Tibial nerve (tissue), 4 donors: ENCODE measurements around the gene DUS3L. TPM values are rescaled to one million over a fixed set of nuclear protein-coding genes. Genes with fewer than 3 reads are reported as not detected.
A peak's percentile ranks its signal among the peaks of the same experiment; 100 is the strongest.

ENCODE experiments used
- DNase-seq, 2 donors: peaks; one replicate each; pipeline ENCODE4 v3.0.0-alpha.2; 2019; ENCODE audit warnings: low spot score in 2 of 2
- H3K27ac ChIP-seq, 4 donors: fragments of 200-600 bp; sonication (generic) in 3 of 4; one replicate each; pipeline ENCODE4 v1.5.1; 2017 to 2019; ENCODE audit warnings: mild to moderate bottlenecking in 1 of 4
- H3K27me3 ChIP-seq, 2 donors: fragments of 200-600 bp; sonication (generic) in 1 of 2; one replicate each; pipeline versions ENCODE4 v1.5.1 to v1.6.0; 2017 to 2019
- H3K36me3 ChIP-seq, 3 donors: fragments of 200-600 bp; sonication (generic); one replicate each; pipeline ENCODE4 v1.5.1; 2018 to 2019
- H3K4me1 ChIP-seq, 4 donors: fragments of 200-600 bp; sonication (generic) in 3 of 4; one replicate each; pipeline ENCODE4 v1.5.1; 2017 to 2019
- H3K4me3 ChIP-seq, 4 donors: fragments of 200-600 bp; sonication (generic) in 3 of 4; one replicate each; pipeline ENCODE4 v1.5.1; 2017 to 2019; ENCODE audit warnings: mild to moderate bottlenecking in 1 of 4, moderate library complexity in 1 of 4
- H3K9me3 ChIP-seq, 4 donors: fragments of 200-600 bp; sonication (generic) in 3 of 4; one replicate each; pipeline ENCODE4 v1.5.1; 2017 to 2019
- EP300 ChIP-seq, 2 donors: sonication (generic); formaldehyde crosslinking; IDR thresholded peaks; one replicate each; pipeline ENCODE4 v1.6.1; 2017; ENCODE audit warnings: antibody characterized with exemption in 2 of 2, mild to moderate bottlenecking in 1 of 2
- POLR2A ChIP-seq, 2 donors: fragments of 450-650 bp; IDR thresholded peaks; one replicate each; pipeline ENCODE4 v1.6.1; 2017; ENCODE audit warnings: antibody characterized with exemption in 2 of 2, mild to moderate bottlenecking in 2 of 2, moderate library complexity in 2 of 2
- WGBS, 2 donors: methylation state at CpG; one replicate each; pipeline ENCODE4 v1.1.5; 2018; 5-methylcytosine and 5-hydroxymethylcytosine counted together
- total RNA-seq, 4 donors: library from RNA; depleted of rRNA; stranded (reverse); fragments of >200 nt; gene quantifications; one replicate each; pipeline ENCODE4 v1.1.0, GENCODE V29; 2016
- TF ChIP-seq, protein P1 (sequence below), 5 experiments: fragments of 200-600 bp in 3 of 5; fragments of 450-650 bp in 2 of 5; sonication (generic) in 3 of 5; IDR thresholded peaks; one replicate each; pipeline ENCODE4 v1.5.1; 2016 to 2019; ENCODE audit warnings: antibody characterized with exemption in 5 of 5, mild to moderate bottlenecking in 3 of 5, moderate library complexity in 2 of 5

DUS3L gene, protein sequence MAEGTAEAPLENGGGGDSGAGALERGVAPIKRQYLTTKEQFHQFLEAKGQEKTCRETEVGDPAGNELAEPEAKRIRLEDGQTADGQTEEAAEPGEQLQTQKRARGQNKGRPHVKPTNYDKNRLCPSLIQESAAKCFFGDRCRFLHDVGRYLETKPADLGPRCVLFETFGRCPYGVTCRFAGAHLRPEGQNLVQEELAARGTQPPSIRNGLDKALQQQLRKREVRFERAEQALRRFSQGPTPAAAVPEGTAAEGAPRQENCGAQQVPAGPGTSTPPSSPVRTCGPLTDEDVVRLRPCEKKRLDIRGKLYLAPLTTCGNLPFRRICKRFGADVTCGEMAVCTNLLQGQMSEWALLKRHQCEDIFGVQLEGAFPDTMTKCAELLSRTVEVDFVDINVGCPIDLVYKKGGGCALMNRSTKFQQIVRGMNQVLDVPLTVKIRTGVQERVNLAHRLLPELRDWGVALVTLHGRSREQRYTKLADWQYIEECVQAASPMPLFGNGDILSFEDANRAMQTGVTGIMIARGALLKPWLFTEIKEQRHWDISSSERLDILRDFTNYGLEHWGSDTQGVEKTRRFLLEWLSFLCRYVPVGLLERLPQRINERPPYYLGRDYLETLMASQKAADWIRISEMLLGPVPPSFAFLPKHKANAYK
- total RNA-seq = 10 to 100 TPM; 33.2 to 75.9 (median 54.2) TPM

DNA sequence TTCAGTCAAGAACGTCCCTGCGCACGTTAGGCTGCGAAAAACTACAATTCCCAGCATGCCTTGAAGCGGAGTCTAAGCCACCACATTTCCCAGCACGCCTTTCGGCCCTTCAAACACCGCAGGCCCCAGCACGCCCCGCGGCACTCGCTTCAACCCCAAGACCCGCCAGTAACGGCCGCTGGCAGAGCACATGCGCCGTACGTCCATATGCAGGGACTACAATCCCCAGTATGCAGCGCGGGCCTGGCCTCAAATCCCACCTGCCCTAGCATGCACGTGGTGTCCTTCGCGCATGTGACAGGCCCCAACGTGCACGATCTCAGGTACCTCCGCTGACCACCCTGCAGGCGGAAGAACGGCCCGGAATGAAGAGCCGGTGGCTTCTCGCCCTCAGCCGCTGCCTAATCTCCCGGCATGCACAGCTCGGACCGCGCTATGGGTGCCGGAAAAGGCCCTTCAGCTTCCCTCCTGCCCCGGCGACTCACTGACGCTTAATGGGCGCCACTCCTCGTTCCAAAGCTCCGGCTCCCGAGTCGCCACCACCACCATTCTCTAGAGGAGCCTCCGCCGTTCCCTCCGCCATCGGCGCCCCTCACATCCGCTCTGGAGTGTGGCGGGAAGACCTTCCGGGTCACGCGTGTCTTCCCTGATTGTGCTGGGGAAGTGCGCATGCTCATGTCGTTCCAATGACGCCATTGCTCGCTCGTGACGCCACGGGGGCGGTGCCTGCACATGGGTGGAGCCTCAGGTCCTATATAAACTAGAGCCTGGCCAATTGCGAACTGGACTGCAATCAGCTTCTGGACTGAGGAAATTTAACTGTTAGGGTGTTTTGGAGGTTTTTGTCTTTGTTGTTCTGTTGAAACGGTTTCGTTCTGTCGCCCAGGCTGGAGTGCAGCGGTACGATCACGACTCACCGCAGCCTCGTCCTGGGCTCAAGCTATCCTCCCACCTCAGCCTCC lies at the start of gene DUS3L:
TSS of gene DUS3L (minus strand) at position 605 of the 962 bp plus-strand sequence. CDS start at position 583, 22 bp downstream.
- Histone ChIP-seq H3K4me1 (peaks cover 0 to 9% (median 2%) of the 10 kb centered on the region in 4 donors), H3K36me3 (peaks cover 3 to 42% (median 21%) of the 10 kb centered on the region in 3 donors), H3K9me3 (no peaks in the 10 kb centered on the region), H3K27me3 (no peaks in the 10 kb centered on the region), H3K4me3 (peak within 1 kb of the TSS; percentile 63 to 86 (median 78)), H3K27ac (peak within 1 kb of the TSS; percentile 94 to 98 (median 96))
- WGBS, 2 donors = 13 to 20% methylated on average over 41 to 61 of the region's 72 CpGs
- peak; percentile 92 to 94 for DNase-seq
- TF ChIP-seq, protein P1, sequence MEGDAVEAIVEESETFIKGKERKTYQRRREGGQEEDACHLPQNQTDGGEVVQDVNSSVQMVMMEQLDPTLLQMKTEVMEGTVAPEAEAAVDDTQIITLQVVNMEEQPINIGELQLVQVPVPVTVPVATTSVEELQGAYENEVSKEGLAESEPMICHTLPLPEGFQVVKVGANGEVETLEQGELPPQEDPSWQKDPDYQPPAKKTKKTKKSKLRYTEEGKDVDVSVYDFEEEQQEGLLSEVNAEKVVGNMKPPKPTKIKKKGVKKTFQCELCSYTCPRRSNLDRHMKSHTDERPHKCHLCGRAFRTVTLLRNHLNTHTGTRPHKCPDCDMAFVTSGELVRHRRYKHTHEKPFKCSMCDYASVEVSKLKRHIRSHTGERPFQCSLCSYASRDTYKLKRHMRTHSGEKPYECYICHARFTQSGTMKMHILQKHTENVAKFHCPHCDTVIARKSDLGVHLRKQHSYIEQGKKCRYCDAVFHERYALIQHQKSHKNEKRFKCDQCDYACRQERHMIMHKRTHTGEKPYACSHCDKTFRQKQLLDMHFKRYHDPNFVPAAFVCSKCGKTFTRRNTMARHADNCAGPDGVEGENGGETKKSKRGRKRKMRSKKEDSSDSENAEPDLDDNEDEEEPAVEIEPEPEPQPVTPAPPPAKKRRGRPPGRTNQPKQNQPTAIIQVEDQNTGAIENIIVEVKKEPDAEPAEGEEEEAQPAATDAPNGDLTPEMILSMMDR (IDR thresholded peaks at IDR 0.05) = peak in 2 of 5 experiments; percentile 33 to 42
- TF ChIP-seq EP300 (IDR thresholded peaks at IDR 0.05) = peak; percentile 72 to 87
- peak in 1 of 2 donors; percentile 62 for TF ChIP-seq POLR2A (IDR thresholded peaks at IDR 0.05)

DNA sequence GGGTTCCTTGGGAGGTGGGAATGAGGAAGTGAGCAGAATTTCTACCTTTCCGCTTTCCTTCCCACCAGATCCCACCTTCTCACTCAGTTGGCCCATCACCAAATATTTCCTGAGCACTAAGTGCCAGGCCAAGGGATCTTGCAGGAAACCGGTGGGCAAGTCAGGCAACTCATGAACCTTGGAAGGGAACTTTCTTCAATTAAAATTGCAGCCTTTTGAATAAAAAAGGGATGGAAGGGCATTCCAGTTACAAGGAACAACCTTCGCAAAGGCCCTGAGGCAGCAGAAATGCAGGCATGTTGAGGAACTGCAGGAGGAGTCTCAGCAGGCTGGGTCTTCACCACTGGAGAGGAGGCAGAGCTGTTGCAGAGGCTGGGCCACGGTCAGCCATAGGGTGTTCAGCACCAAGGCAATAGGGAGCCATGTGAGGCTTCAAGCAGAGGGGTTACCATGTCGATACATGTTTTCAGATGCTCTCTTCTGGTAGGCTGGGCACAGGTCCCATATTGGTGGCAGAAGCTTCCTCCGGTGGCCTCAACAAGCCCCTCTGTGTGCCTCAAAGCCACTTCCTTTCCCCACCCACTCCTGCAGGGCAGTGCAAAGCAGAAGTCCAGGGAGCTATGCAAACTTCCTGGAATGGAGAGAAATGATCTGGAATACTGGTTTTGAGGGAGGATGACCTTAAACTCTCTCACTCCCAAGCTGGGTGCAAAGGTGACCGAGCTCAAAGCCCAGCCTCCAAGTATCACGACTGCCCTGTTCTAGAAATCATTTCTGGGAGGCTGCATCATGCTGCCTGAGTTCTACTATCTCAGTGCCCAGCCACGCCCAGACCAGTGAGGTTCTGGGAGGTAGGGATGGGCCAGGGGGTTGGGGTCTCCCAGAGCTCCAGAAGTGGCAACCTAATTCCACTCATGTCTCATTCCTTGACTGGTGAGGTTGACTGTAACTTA lies 48.4 kb upstream of the DUS3L start, which contains the start of gene FUT6:
TSS of gene FUT6 (minus strand) at position 638 of the 953 bp plus-strand sequence. CDS start 7,135 bp downstream, outside the sequence.
- H3K27ac ChIP-seq = peak within 1 kb of the TSS in 1 of 4 donors; percentile 52
- peaks cover 0 to 29% of the 10 kb centered on the region in 2 donors for H3K27me3 ChIP-seq
- no peak within 1 kb of the TSS for H3K4me3 ChIP-seq
- TF ChIP-seq EP300 (IDR thresholded peaks at IDR 0.05) (no peak), POLR2A (IDR thresholded peaks at IDR 0.05) (no peak)
- TF ChIP-seq, protein P1 (IDR thresholded peaks at IDR 0.05) = no peak
- DNase-seq = no peak
- H3K4me1 ChIP-seq = no peaks in the 10 kb centered on the region
- no peaks in the 10 kb centered on the region for H3K9me3 ChIP-seq
- WGBS, 2 donors = 81 to 85% methylated on average over 8 to 9 of the region's 9 CpGs
- H3K36me3 ChIP-seq = no peaks in the 10 kb centered on the region

DNA sequence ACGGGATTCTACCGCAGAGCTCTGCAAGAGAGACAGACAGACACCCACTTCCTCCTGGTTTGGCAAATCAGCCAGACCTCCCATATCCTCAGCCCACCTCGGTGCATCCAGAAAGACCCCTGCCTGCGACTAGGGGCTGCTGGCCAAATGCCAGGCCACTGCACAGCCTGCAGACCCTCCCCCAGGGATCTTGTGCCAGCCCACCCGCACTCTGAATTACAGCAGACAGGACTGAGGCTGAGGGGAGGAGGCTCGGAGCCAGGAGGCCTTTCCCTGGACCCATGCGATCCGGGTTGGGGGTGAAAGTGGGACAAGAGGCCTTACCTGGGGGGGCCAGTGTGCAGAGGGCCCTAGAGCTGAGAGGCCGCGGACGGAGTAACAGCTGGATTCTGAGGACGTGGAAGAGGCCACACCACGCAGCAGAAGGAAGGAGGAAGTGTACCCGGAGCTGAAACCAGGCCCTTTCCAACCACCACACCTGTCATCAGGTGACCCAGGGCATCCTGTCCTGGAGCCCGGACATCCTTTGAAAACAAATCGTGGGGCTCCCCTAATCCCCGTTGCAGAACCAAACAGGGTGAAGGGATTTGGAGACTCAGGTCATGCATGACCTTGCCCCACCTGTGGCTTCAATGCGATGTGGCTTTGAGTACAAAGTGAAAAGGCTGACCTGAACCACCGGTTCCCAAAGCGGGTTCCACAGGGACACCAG lies 47.5 kb upstream of the DUS3L start:
- peak overlapping the region in 1 of 4 donors; percentile 52 for H3K27ac ChIP-seq
- H3K36me3 ChIP-seq = no peaks in the 10 kb centered on the region
- WGBS, 2 donors = 63 to 64% methylated on average over 19 to 20 of the region's 20 CpGs
- H3K4me3 ChIP-seq = no peak overlapping the region
- TF ChIP-seq POLR2A (IDR thresholded peaks at IDR 0.05) (no peak), EP300 (IDR thresholded peaks at IDR 0.05) (no peak)
- TF ChIP-seq, protein P1 (IDR thresholded peaks at IDR 0.05) = no peak
- no peaks in the 10 kb centered on the region for H3K4me1 ChIP-seq
- peaks cover 0 to 30% of the 10 kb centered on the region in 2 donors for H3K27me3 ChIP-seq
- H3K9me3 ChIP-seq = no peaks in the 10 kb centered on the region
- no peak for DNase-seq
